GM18951 (cell line): Measurements from ENCODE around the gene LHFPL2.
A peak's percentile ranks its signal among the peaks of the same experiment; 100 is the strongest.

ENCODE experiments used
- POLR2A ChIP-seq: IDR thresholded peaks from 4 replicates; pipeline ENCODE4 v1.6.1; 2011; ENCODE audit warnings: mild to moderate bottlenecking; ENCODE audit not compliant: insufficient read length, insufficient read depth; ENCODE audit errors: extremely low read depth
- in situ Hi-C: fragments of 300-500 bp; cut with MboI; formaldehyde crosslinking; loops from one replicate; pipeline ENCODE4 v1.12.0; 2022; ENCODE audit warnings: low sequenced_read_pairs, mixed read lengths, inconsistent platforms; ENCODE audit not compliant: unreplicated experiment

The LHFPL2 gene

GRCh38 chr5:78659114-78659513 is 10.5 kb upstream of the LHFPL2 start:
- in situ Hi-C loops = no loop called here
- TF ChIP-seq POLR2A = no peak

DNA sequence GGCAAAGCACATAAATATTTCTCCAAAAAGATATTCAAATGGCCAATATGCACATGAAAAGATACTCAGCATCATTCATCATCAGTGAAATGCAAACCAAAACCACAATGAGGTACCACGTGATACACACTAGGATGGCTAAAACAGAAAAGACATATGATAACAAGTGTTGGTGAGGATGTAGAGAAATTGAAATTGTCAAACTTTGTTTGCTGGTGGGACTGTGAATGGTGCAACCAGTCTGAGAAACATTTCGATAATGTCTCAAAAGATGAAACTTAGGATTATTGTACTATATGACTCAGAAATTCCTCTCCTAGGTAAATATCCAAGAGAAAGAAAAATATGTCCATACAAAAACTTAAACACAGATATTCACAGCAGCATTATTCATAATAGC is 8.6 kb upstream of the LHFPL2 start:
- in situ Hi-C loops = no loop called here
- no peak for TF ChIP-seq POLR2A

GRCh38 chr5:78655746-78656290 is 7.2 kb upstream of the LHFPL2 start:
- in situ Hi-C loops = no loop called here
- TF ChIP-seq POLR2A = no peak

- in situ Hi-C loops = no loop called here
Observed at GRCh38 chr5:78654386-78654785, 5.8 kb upstream of the LHFPL2 start.

DNA sequence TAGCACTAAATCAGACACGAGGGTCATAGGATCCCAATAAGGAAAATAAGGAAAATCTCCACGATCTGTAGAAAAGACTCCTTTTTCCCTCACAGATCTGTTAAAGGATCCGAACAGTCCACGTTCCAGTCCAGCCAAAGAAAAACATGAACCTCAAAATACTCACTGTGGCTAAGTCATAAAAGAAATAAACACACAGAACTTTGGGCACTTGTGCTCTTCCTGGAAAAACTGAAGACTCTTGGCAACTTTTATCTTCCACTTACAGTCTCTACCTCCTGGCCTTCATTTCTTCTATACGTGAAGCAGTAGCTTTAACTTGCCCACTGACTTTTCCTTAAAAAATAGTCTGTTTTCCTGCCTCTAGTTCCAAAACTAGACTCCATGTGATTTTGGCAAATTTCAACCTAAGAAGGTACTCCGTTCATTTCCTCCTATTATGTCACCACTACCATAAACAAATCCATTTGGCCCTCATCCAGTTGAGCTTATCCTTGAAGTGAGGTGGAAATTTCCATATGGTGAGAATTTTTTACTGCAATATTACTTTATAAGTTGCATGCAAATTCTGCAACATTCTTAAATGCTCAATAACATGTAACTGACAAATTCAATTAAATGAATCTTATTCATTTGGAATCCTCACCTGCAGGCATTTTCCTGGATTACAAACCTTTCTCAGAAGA is 5.3 kb upstream of the LHFPL2 start:
- no peak for TF ChIP-seq POLR2A
- in situ Hi-C loops = no loop called here

More at GRCh38 chr5:78654386-78654785, 5.8 kb upstream of the LHFPL2 start:
- TF ChIP-seq POLR2A = no peak

DNA sequence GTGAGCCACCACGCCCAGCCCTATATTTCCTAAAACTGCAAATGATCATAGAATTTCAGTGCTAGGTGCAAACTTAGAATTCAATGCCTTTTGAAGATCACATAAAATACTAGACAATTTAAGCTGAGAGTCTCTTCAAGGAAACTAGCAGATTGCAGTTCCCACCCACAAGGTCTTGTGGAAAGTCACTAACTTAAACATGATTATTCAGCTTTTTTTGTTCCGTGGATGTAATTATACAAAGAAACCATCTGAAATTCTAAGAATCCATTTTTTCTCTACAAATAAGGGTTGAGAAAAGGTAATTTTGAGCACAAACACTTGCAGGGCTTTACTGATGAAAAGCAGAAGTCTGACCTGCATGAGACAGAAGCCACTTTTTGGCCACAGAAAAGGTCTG is 4.5 kb upstream of the LHFPL2 start:
- no peak for TF ChIP-seq POLR2A
- in situ Hi-C loops = no loop called here

DNA sequence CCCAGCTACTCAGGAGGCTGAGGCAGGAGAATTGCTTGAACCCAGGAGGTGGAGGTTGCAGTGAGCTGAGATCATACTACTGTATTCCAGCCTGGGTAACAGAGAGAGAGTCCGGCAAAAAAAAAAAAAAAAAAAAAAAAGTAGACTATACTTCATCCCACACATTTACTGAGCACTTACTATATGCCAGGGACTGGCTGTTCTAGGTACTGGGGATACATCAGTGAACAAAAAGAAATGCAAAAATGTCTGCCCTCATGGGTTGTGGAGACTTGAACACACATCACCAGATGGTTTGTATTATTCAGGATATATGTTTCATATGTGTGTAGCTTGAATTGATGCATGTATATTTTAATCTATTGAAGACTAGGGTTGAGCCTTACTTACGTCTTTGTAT is 2.9 kb upstream of the LHFPL2 start:
- TF ChIP-seq POLR2A = no peak
- in situ Hi-C loops = no loop called here

DNA sequence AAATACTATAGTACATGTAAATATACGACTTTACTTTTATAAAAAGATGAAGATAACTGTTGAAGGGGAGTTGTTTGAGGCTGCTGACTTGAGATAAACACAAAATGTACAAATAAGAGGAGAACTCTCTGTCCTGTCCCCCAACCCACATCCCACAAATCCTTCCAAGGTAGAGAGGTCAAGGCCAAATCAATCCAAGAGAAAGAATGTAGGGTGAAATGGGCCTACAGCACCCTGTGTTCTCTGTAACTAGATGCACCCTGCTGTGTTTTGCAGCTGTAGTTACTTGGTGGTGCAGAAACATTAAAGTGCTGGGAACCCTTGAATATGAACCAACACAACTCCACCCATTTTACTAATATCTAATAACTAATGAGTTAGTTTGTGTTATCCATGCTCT is 2.0 kb upstream of the LHFPL2 start:
- no peak for TF ChIP-seq POLR2A
- in situ Hi-C loops = no loop called here

DNA sequence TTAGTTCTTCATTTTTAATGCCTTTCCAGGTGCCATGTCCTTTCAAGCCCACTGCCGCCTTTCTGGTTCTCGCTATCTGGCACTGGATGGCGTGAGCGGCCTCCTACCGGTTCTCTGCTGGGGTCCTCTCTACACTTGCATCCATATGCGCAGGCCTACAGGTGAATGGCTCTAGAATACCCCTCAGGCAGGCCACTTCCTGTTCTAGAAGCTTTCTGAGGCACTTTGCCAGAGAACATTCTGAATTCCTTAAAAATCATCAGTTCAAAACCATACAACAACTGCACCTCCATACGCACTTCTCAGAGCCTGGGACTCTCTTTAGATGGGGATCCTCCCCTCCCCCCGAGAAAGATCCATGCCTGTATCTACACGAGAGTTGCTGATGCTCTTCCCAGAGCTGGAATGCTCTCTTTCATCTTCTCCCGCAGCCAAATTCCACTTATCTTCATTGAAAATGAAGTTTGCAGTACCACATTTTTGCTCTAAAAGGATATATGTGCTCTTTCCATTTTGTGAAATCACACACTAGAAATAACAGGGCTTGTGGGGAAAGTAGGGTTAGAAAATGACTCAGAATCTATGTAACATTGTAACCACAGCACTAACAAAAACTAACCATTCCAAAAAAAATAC is 1.4 kb upstream of the LHFPL2 start:
- in situ Hi-C loops = no loop called here
- TF ChIP-seq POLR2A = no peak

- no peak for TF ChIP-seq POLR2A
- in situ Hi-C loops = no loop called here
Observed at GRCh38 chr5:78649211-78649695, 681 bp upstream of the LHFPL2 start.

DNA sequence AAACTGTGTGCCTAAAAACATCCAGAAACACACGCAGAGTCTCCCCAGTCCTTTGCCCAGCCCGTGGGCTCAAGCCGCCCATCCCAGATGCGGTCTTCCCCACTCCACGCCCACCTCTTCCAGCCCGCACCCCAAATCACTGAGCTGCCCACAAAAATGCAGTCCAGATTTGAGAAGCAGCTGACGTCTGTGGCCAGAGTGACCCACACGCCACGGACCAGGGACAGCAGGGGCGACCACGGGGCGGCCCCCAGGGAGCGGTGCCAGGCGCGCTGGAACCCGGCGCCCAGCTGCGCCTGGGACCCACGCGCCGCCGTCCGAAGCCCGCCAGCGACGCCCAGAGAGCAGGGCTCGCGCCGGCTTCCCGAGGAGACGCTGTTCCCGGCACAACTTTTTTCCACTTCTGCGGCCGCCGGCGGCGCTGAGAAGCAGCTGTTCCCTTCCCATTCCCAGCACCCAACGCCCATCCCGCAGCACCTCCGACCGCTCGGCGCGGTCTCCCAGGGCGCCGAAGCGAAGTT is 674 bp downstream of the LHFPL2 start:
- in situ Hi-C loops = no loop called here
- TF ChIP-seq POLR2A = peak; percentile 3

- in situ Hi-C loops = no loop called here
Observed at GRCh38 chr5:78647351-78647818, 1.2 kb downstream of the LHFPL2 start.

DNA sequence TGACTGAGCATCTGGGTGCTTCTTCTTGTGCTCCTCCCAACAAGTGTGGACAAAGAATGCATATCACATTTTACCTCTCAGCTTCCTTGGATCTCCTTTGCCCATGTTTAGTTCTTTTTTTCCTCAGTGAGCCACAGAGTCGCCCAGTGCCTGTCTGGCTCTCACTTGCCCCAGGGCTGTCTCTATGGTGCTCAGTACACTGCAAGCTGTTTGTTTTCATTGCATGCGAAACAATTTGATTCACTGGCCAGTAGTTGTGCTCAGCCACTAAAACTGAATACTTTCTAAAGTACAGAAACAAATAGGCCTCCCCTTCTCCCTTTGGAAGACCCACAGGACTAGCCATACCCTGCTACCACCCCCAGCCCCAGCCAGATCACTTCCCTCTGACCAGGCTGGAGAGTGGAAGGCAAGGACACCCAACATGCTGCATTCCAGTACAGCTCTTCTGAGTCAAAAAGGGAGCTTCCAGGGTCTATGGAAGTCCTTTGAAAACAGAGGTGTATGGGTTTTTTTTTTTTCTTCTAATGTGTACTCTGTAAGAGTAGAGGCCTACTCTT is 3.8 kb downstream of the LHFPL2 start:
- no peak for TF ChIP-seq POLR2A
- in situ Hi-C loops = no loop called here

More at GRCh38 chr5:78647351-78647818, 1.2 kb downstream of the LHFPL2 start:
- no peak for TF ChIP-seq POLR2A
